ENCODE measurements around the gene ANK3. TPM values are rescaled to one million over a fixed set of nuclear protein-coding genes. Genes with fewer than 3 reads are reported as not detected.

ANK3 gene
- total and polyA plus RNA-seq, 2 donors (not counting 1 experiment from before 2014, with no cell fraction given), result 0.50 to 0.79 TPM

GRCh38 chr10:60335708-60336107 is 54.0 kb downstream of the ANK3 start:
- no peak for DNase-seq (ENCODE audit: low read depth in 2 of 2)
- Histone ChIP-seq H2AFZ (ENCODE audit: low read length) (no peak overlapping the region), H3K4me3 (replicated peaks in 1 of 4; ENCODE audit: control extremely low read depth in 1 of 4, insufficient read depth in 1 of 4, low read depth in 3 of 4, low read length in 4 of 4) (no peak overlapping the region), H3K4me1 (ENCODE audit: control insufficient read depth, extremely low read depth, insufficient read depth, low read length) (no peaks in the 10 kb centered on the region), H3K79me2 (ENCODE audit: control insufficient read depth, insufficient read depth, low read length) (no peaks in the 10 kb centered on the region), H3K9me3 (ENCODE audit: control insufficient read depth, insufficient read depth, low read depth, low read length) (no peaks in the 10 kb centered on the region), H3K4me2 (ENCODE audit: extremely low read depth, insufficient read depth, low read length) (no peak overlapping the region), H3K36me3 (ENCODE audit: control insufficient read depth, insufficient read depth, low read length) (no peaks in the 10 kb centered on the region), H3K27me3 (ENCODE audit: control insufficient read depth, insufficient read depth, low read length) (no peaks in the 10 kb centered on the region), H3K9ac (ENCODE audit: insufficient read depth, low read length) (no peak overlapping the region), H4K20me1 (ENCODE audit: control insufficient read depth, extremely low read depth, insufficient read depth, low read length) (no peaks in the 10 kb centered on the region), H3K27ac (ENCODE audit: insufficient read depth, low read length) (no peak overlapping the region)
- no peak for TF ChIP-seq EZH2 (IDR thresholded peaks at IDR 0.05; ENCODE audit: low read length, missing control alignments)
- TF ChIP-seq, protein P1, sequence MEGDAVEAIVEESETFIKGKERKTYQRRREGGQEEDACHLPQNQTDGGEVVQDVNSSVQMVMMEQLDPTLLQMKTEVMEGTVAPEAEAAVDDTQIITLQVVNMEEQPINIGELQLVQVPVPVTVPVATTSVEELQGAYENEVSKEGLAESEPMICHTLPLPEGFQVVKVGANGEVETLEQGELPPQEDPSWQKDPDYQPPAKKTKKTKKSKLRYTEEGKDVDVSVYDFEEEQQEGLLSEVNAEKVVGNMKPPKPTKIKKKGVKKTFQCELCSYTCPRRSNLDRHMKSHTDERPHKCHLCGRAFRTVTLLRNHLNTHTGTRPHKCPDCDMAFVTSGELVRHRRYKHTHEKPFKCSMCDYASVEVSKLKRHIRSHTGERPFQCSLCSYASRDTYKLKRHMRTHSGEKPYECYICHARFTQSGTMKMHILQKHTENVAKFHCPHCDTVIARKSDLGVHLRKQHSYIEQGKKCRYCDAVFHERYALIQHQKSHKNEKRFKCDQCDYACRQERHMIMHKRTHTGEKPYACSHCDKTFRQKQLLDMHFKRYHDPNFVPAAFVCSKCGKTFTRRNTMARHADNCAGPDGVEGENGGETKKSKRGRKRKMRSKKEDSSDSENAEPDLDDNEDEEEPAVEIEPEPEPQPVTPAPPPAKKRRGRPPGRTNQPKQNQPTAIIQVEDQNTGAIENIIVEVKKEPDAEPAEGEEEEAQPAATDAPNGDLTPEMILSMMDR (conservative IDR thresholded peaks at IDR 0.05 in 1 of 2, IDR thresholded peaks at IDR 0.05 in 1 of 2; ENCODE audit: low read depth in 1 of 2, low read length in 2 of 2), result peak in 1 of 2 donors; percentile 22

GRCh38 chr10:60334991-60335390 is 54.7 kb downstream of the ANK3 start:
- no peaks in the 10 kb centered on the region for H3K36me3 ChIP-seq (ENCODE audit: control insufficient read depth, insufficient read depth, low read length)
- no peak overlapping the region for H3K9ac ChIP-seq (ENCODE audit: insufficient read depth, low read length)
- H3K79me2 ChIP-seq (ENCODE audit: control insufficient read depth, insufficient read depth, low read length), result no peaks in the 10 kb centered on the region
- H3K4me3 ChIP-seq (replicated peaks in 1 of 4; ENCODE audit: control extremely low read depth in 1 of 4, insufficient read depth in 1 of 4, low read depth in 3 of 4, low read length in 4 of 4), result no peak overlapping the region
- H4K20me1 ChIP-seq (ENCODE audit: control insufficient read depth, extremely low read depth, insufficient read depth, low read length), result no peaks in the 10 kb centered on the region
- no peak overlapping the region for H2AFZ ChIP-seq (ENCODE audit: low read length)
- H3K27ac ChIP-seq (ENCODE audit: insufficient read depth, low read length), result no peak overlapping the region
- no peak overlapping the region for H3K4me2 ChIP-seq (ENCODE audit: extremely low read depth, insufficient read depth, low read length)
- no peaks in the 10 kb centered on the region for H3K4me1 ChIP-seq (ENCODE audit: control insufficient read depth, extremely low read depth, insufficient read depth, low read length)
- no peaks in the 10 kb centered on the region for H3K9me3 ChIP-seq (ENCODE audit: control insufficient read depth, insufficient read depth, low read depth, low read length)
- H3K27me3 ChIP-seq (ENCODE audit: control insufficient read depth, insufficient read depth, low read length), result no peaks in the 10 kb centered on the region
- DNase-seq (ENCODE audit: low read depth in 2 of 2), result peak in 1 of 2 donors; percentile 79
- TF ChIP-seq EZH2 (IDR thresholded peaks at IDR 0.05; ENCODE audit: low read length, missing control alignments), result no peak
- TF ChIP-seq, protein P1 (conservative IDR thresholded peaks at IDR 0.05 in 1 of 2, IDR thresholded peaks at IDR 0.05 in 1 of 2; ENCODE audit: low read depth in 1 of 2, low read length in 2 of 2), result no peak

GRCh38 chr10:60332371-60332770 is 57.3 kb downstream of the ANK3 start:
- Histone ChIP-seq H3K36me3 (ENCODE audit: control insufficient read depth, insufficient read depth, low read length) (no peaks in the 10 kb centered on the region), H4K20me1 (ENCODE audit: control insufficient read depth, extremely low read depth, insufficient read depth, low read length) (no peaks in the 10 kb centered on the region), H3K4me2 (ENCODE audit: extremely low read depth, insufficient read depth, low read length) (no peak overlapping the region), H3K9ac (ENCODE audit: insufficient read depth, low read length) (no peak overlapping the region), H3K4me1 (ENCODE audit: control insufficient read depth, extremely low read depth, insufficient read depth, low read length) (no peaks in the 10 kb centered on the region), H3K79me2 (ENCODE audit: control insufficient read depth, insufficient read depth, low read length) (no peaks in the 10 kb centered on the region), H3K4me3 (replicated peaks in 1 of 4; ENCODE audit: control extremely low read depth in 1 of 4, insufficient read depth in 1 of 4, low read depth in 3 of 4, low read length in 4 of 4) (no peak overlapping the region), H3K9me3 (ENCODE audit: control insufficient read depth, insufficient read depth, low read depth, low read length) (no peaks in the 10 kb centered on the region), H2AFZ (ENCODE audit: low read length) (no peak overlapping the region), H3K27me3 (ENCODE audit: control insufficient read depth, insufficient read depth, low read length) (no peaks in the 10 kb centered on the region), H3K27ac (ENCODE audit: insufficient read depth, low read length) (no peak overlapping the region)
- TF ChIP-seq, protein P1 (conservative IDR thresholded peaks at IDR 0.05 in 1 of 2, IDR thresholded peaks at IDR 0.05 in 1 of 2; ENCODE audit: low read depth in 1 of 2, low read length in 2 of 2), result no peak
- no peak for TF ChIP-seq EZH2 (IDR thresholded peaks at IDR 0.05; ENCODE audit: low read length, missing control alignments)
- DNase-seq (ENCODE audit: low read depth in 2 of 2), result no peak

Data from fibroblast of lung (primary cell).